ENCODE results near the gene TRIM2.

GRCh38 chr4:153186046-153186728, 18.1 kb upstream of the TRIM2 start:
- no peak for TF ChIP-seq CTCF (IDR thresholded peaks at IDR 0.05)
- TF ChIP-seq POLR2A (IDR thresholded peaks at IDR 0.05): no peak

All from lower leg skin (tissue), 3 donors.